Activated CD8-positive, alpha-beta memory T cell treated with anti-CD3 and anti-CD28 coated beads, Interleukin-2, amount 10 ng/mL, durations not matched to agents 7 days and 5 days (primary cell): Measurements from ENCODE around the gene SLC9A4. TPM values are rescaled to one million over a fixed set of nuclear protein-coding genes. Genes with fewer than 3 reads are reported as not detected.

Experiments
- ATAC-seq: fragments of 150-1000 bp; cut with Tn5 transposase; one replicate; pipeline ENCODE4 v1.10.0; 2021; ENCODE audit warnings: moderate library complexity
- CTCF ChIA-PET: fragments of 350-600 bp; sonication (Branson Sonifier 250); formaldehyde crosslinking; loops from one replicate; lab custom pipeline; 2021; ENCODE audit warnings: antibody characterized with exemption; lab: Charles Lee
- DNase-seq: peaks from one replicate; pipeline ENCODE4 v3.0.0-alpha.2; 2020
- H3K27ac Mint-ChIP-seq: one replicate; pipeline ENCODE4 v1.8.0; 2021; ENCODE audit warnings: mild to moderate bottlenecking, mixed read lengths
- H3K27me3 Mint-ChIP-seq: one replicate; pipeline ENCODE4 v1.8.0; 2021; ENCODE audit warnings: mixed read lengths
- H3K36me3 Mint-ChIP-seq: one replicate; pipeline ENCODE4 v1.8.0; 2021; ENCODE audit warnings: mild to moderate bottlenecking, mixed read lengths
- H3K4me1 Mint-ChIP-seq: one replicate; pipeline ENCODE4 v1.8.0; 2021; ENCODE audit warnings: mixed read lengths
- H3K4me3 Mint-ChIP-seq: one replicate; pipeline ENCODE4 v1.8.0; 2021; ENCODE audit warnings: mild to moderate bottlenecking, moderate library complexity, mixed read lengths
- H3K9me3 Mint-ChIP-seq: one replicate; pipeline ENCODE4 v1.8.0; 2022; ENCODE audit warnings: low read depth, mixed read lengths
- total RNA-seq, 2 experiments: library from RNA; stranded (reverse); gene quantifications; one replicate each; pipeline ENCODE4 v1.2.3, GENCODE V29; 2021

Gene SLC9A4, protein sequence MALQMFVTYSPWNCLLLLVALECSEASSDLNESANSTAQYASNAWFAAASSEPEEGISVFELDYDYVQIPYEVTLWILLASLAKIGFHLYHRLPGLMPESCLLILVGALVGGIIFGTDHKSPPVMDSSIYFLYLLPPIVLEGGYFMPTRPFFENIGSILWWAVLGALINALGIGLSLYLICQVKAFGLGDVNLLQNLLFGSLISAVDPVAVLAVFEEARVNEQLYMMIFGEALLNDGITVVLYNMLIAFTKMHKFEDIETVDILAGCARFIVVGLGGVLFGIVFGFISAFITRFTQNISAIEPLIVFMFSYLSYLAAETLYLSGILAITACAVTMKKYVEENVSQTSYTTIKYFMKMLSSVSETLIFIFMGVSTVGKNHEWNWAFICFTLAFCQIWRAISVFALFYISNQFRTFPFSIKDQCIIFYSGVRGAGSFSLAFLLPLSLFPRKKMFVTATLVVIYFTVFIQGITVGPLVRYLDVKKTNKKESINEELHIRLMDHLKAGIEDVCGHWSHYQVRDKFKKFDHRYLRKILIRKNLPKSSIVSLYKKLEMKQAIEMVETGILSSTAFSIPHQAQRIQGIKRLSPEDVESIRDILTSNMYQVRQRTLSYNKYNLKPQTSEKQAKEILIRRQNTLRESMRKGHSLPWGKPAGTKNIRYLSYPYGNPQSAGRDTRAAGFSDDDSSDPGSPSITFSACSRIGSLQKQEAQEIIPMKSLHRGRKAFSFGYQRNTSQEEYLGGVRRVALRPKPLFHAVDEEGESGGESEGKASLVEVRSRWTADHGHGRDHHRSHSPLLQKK
- total RNA-seq = under 1 TPM; 0.05 to 0.18 TPM

DNA sequence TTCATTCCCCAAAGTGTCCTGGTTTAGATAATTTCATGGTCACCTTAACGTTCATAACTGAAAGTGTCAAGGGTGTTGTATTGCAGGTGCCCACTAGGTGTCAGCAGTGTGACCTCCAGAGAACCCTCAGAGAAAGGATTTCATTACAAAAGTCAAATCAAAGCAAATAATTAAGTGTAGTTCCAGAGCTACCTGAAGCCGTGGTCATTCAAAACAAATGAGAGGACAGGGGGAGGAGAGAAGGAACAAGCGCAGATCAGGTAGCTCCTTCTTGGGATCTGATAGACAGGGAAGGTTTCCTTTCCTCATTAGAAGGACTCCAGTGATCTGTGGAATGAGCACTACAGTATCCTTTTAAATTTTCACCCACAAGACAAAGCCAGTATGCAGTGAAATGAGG lies at the start of gene SLC9A4:
TSS of gene SLC9A4 (plus strand) at position 207 of the 400 bp plus-strand sequence. CDS start 534 bp downstream, outside the sequence.
- DNase-seq (peak; percentile 68), ATAC-seq (peak; percentile 36)
- no peak within 1 kb of the TSS for H3K27ac Mint-ChIP-seq
- no peaks in the 10 kb centered on the region for H3K4me1 Mint-ChIP-seq
- CTCF ChIA-PET = interaction anchor here (0.6 to 3.4 kb wide), 18 partner anchors 10 to 391 kb away, joined by 3 to 20 read pairs (median 4); no protein-coding TSS in a partner anchor
- H3K9me3 Mint-ChIP-seq = peaks cover 3% of the 10 kb centered on the region
- H3K4me3 Mint-ChIP-seq = no peak within 1 kb of the TSS
- H3K27me3 Mint-ChIP-seq = peaks cover 55% of the 10 kb centered on the region
- H3K36me3 Mint-ChIP-seq = peaks cover 3% of the 10 kb centered on the region

GRCh38 chr2:102423368-102423767 lies 49.7 kb upstream of the SLC9A4 start:
- H3K27ac Mint-ChIP-seq = no peak overlapping the region

DNA sequence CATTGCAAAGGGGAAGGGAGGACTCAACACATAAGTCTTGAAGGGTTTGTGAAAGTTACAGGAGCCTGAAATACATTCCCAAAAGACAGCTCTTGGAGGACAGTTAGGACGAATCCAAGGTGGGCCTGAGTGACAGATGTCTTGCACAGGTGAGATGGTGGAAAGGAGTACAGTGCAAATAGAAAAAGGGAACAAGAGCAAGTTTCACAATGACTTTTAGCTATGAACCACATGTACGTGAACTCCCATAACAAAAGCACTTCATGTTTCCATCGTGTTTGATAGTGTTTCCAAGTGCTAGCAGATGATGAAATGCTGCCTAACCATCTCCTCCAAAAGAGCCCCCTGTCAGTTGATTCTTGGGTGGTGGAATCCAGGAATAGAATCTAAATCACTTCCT lies 48.3 kb upstream of the SLC9A4 start:
- CTCF ChIA-PET = interaction anchor here (1.0 to 2.3 kb wide), 3 partner anchors 18 to 69 kb away, joined by 3 to 9 read pairs (median 3); partner anchors contain the start of gene IL18R1
- Mint-ChIP-seq H3K4me1 (peaks cover 67% of the 10 kb centered on the region), H3K9me3 (peaks cover 11% of the 10 kb centered on the region), H3K36me3 (peaks cover 68% of the 10 kb centered on the region), H3K27me3 (no peaks in the 10 kb centered on the region), H3K27ac (peak overlapping the region; percentile 28), H3K4me3 (no peak overlapping the region)
- ATAC-seq = peak; percentile 62
- no peak for DNase-seq

More at GRCh38 chr2:102423368-102423767, 49.7 kb upstream of the SLC9A4 start:
- Mint-ChIP-seq H3K27me3 (no peaks in the 10 kb centered on the region), H3K9me3 (peaks cover 6% of the 10 kb centered on the region), H3K36me3 (peaks cover 64% of the 10 kb centered on the region), H3K4me3 (no peak overlapping the region), H3K4me1 (peaks cover 73% of the 10 kb centered on the region)
- CTCF ChIA-PET = interaction anchor here (1.3 to 2.2 kb wide), 2 partner anchors 20 to 64 kb away, joined by 5 to 8 read pairs; no protein-coding TSS in a partner anchor
- ATAC-seq = no peak
- no peak for DNase-seq

DNA sequence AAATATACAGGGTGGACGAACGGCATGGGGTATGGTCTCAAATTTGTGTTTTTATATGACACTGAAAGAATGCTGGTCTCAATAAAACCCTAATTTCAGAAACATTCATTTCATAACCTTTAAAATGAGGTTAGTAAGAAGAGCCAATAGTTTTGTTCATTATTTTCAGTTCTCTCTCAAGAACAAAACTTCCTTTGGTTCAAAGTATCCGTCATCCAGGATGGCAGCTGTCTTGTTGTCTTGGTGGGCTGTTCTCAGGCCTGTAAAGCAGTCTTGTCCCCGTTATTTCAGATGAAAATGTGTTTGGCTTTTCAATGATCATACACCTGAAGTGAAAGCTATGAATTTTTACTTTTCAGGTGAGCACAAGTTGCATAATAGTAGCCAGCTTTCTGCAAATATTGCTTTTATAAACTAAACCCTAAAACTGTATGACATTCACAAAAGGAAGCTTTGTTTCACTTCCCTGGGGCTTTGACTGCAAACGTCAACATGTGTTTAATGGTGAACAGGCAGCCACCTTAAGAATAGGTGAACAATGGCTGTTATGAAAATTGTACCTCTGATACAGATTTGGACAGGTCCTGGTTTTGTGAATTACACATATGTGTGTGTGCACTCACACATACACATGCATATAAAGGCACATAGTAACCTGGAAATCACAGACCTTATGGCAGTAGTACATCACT lies 47.4 kb upstream of the SLC9A4 start:
- Mint-ChIP-seq H3K4me1 (peaks cover 64% of the 10 kb centered on the region), H3K9me3 (peaks cover 13% of the 10 kb centered on the region), H3K4me3 (no peak overlapping the region), H3K36me3 (peaks cover 67% of the 10 kb centered on the region), H3K27me3 (no peaks in the 10 kb centered on the region), H3K27ac (no peak overlapping the region)
- no peak for ATAC-seq
- no peak for DNase-seq
- CTCF ChIA-PET = interaction anchor here (1.0 to 2.3 kb wide), 2 partner anchors 17 to 70 kb away, joined by 3 to 9 read pairs; partner anchors contain the start of gene IL18R1

GRCh38 chr2:102427249-102427648 lies 45.8 kb upstream of the SLC9A4 start:
- H3K27ac Mint-ChIP-seq = no peak overlapping the region
- H3K4me1 Mint-ChIP-seq = peaks cover 58% of the 10 kb centered on the region
- H3K36me3 Mint-ChIP-seq = peaks cover 69% of the 10 kb centered on the region

DNA sequence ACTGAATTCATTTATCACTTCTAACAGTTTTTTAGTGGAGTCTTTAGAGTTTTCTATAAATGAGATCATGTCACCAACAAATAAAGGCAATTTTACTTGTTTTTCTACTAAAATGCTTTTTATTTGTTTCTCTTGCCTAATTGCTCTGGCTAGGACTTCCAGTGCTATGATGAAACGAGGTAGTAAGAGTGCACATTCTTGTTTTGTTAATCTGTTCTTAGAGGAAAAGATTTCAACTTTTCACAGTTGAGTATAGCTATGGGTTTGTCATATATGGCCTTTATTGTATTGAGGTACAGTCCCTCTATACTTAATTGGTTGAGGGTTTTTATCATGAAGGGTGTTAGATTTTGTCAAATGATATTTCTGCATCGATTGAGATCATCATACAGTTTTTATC lies 44.5 kb upstream of the SLC9A4 start:
- peaks cover 17% of the 10 kb centered on the region for H3K9me3 Mint-ChIP-seq
- H3K4me3 Mint-ChIP-seq = no peak overlapping the region
- no peaks in the 10 kb centered on the region for H3K27me3 Mint-ChIP-seq

More at GRCh38 chr2:102427249-102427648, 45.8 kb upstream of the SLC9A4 start:
- H3K4me3 Mint-ChIP-seq = no peak overlapping the region
- DNase-seq (no peak), ATAC-seq (no peak)
- H3K9me3 Mint-ChIP-seq = peaks cover 14% of the 10 kb centered on the region
- CTCF ChIA-PET = interaction anchor here (1.1 to 1.3 kb wide), 2 partner anchors 9 to 176 kb away, joined by 3 read pairs; no protein-coding TSS in a partner anchor
- H3K27me3 Mint-ChIP-seq = no peaks in the 10 kb centered on the region

DNA sequence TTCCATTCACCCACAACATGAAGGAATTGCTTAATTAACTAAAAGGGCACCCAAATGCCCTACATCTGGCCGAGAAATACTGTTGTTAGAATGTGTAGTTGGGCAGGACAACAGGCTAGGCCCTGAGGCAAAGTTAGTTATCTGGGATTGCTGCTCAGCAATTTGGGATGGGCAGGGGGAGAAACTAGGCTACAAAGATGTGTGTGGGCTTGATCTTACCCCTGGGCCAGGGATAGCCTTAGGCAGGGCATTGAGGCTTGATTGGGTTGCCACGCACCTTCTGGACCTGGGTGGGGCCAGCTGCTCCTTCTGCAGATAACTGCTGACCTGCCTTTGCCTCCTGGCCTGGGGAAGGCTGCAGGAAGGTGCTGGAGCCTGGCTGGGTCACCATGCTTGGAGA lies 40.6 kb upstream of the SLC9A4 start:
- Mint-ChIP-seq H3K27ac (no peak overlapping the region), H3K9me3 (peaks cover 14% of the 10 kb centered on the region), H3K36me3 (peaks cover 65% of the 10 kb centered on the region), H3K4me3 (no peak overlapping the region), H3K4me1 (peaks cover 44% of the 10 kb centered on the region), H3K27me3 (no peaks in the 10 kb centered on the region)
- CTCF ChIA-PET = interaction anchor here (1.1 to 4.1 kb wide), 4 partner anchors 11 to 191 kb away, joined by 3 to 14 read pairs (median 4); no protein-coding TSS in a partner anchor
- ATAC-seq (no peak), DNase-seq (no peak)

More for the DNA sequence above, 44.5 kb upstream of the SLC9A4 start:
- CTCF ChIA-PET = interaction anchor here (1.1 to 3.1 kb wide), 2 partner anchors 11 to 73 kb away, joined by 3 to 13 read pairs; no protein-coding TSS in a partner anchor
- DNase-seq = no peak
- Mint-ChIP-seq H3K4me1 (peaks cover 47% of the 10 kb centered on the region), H3K36me3 (peaks cover 68% of the 10 kb centered on the region), H3K27ac (peak overlapping the region; percentile 3)
- no peak for ATAC-seq

GRCh38 chr2:102433973-102434654 lies 38.9 kb upstream of the SLC9A4 start:
- peaks cover 42% of the 10 kb centered on the region for H3K4me1 Mint-ChIP-seq
- peaks cover 11% of the 10 kb centered on the region for H3K9me3 Mint-ChIP-seq
- CTCF ChIA-PET = interaction anchor here (0.8 to 3.0 kb wide), 2 partner anchors 9 to 15 kb away, joined by 5 to 9 read pairs; no protein-coding TSS in a partner anchor
- DNase-seq = no peak
- ATAC-seq = no peak
- peaks cover 53% of the 10 kb centered on the region for H3K36me3 Mint-ChIP-seq
- no peaks in the 10 kb centered on the region for H3K27me3 Mint-ChIP-seq
- no peak overlapping the region for H3K27ac Mint-ChIP-seq
- H3K4me3 Mint-ChIP-seq = no peak overlapping the region

- no peak overlapping the region for H3K27ac Mint-ChIP-seq
- H3K36me3 Mint-ChIP-seq = peaks cover 46% of the 10 kb centered on the region
- CTCF ChIA-PET = interaction anchor here (0.7 to 3.0 kb wide), 4 partner anchors 9 to 201 kb away, joined by 4 to 9 read pairs (median 4); no protein-coding TSS in a partner anchor
- ATAC-seq (peak; percentile 42), DNase-seq (no peak)
- H3K27me3 Mint-ChIP-seq = no peaks in the 10 kb centered on the region
- H3K4me3 Mint-ChIP-seq = no peak overlapping the region
- H3K9me3 Mint-ChIP-seq = peaks cover 10% of the 10 kb centered on the region
- H3K4me1 Mint-ChIP-seq = peaks cover 37% of the 10 kb centered on the region
Measured at GRCh38 chr2:102434655-102435381, 38.2 kb upstream of the SLC9A4 start.

- Mint-ChIP-seq H3K4me3 (no peak overlapping the region), H3K36me3 (peaks cover 38% of the 10 kb centered on the region), H3K4me1 (peaks cover 32% of the 10 kb centered on the region), H3K9me3 (peaks cover 7% of the 10 kb centered on the region), H3K27me3 (no peaks in the 10 kb centered on the region), H3K27ac (no peak overlapping the region)
- CTCF ChIA-PET = interaction anchor here (0.7 to 3.0 kb wide), 4 partner anchors 13 to 202 kb away, joined by 4 to 9 read pairs (median 6); partner anchors contain the start of gene IL18R1
- DNase-seq (no peak), ATAC-seq (no peak)
Measured at GRCh38 chr2:102435741-102436140, 37.3 kb upstream of the SLC9A4 start.

GRCh38 chr2:102436323-102436722 lies 36.7 kb upstream of the SLC9A4 start:
- Mint-ChIP-seq H3K4me1 (peaks cover 28% of the 10 kb centered on the region), H3K4me3 (no peak overlapping the region), H3K36me3 (peaks cover 34% of the 10 kb centered on the region), H3K27ac (no peak overlapping the region), H3K9me3 (peaks cover 5% of the 10 kb centered on the region), H3K27me3 (no peaks in the 10 kb centered on the region)
- CTCF ChIA-PET = interaction anchor here (1.4 to 3.0 kb wide), 3 partner anchors 13 to 185 kb away, joined by 3 to 9 read pairs (median 9); partner anchors contain the start of gene IL18R1
- no peak for DNase-seq
- no peak for ATAC-seq
